Endothelial cell of umbilical vein (primary cell): ENCODE measurements around the gene KCNIP3. TPM values are rescaled to one million over a fixed set of nuclear protein-coding genes. Genes with fewer than 3 reads are reported as not detected.

Source experiments
- BruUV-seq: library from RNA; stranded (reverse); fragments of 400-500 nt; replicated peaks from 2 replicates; lab custom pipeline; 2021; lab: Mats Ljungman, UMichigan
- CTCF ChIA-PET: fragments of 300-600, 350-600 bp; sonication (Branson Sonifier 250); formaldehyde crosslinking; loops from one replicate; lab custom pipeline; 2021; ENCODE audit warnings: antibody characterized with exemption, inconsistent platforms; lab: Charles Lee
- POLR2A ChIA-PET: fragments of 300-600, 350-600 bp; sonication (Branson Sonifier 250); formaldehyde crosslinking; loops from one replicate; lab custom pipeline; 2021; ENCODE audit warnings: antibody characterized with exemption, inconsistent platforms; lab: Charles Lee
- DNase-seq: peaks from one replicate; pipeline ENCODE4 v3.0.0-alpha.2; 2011; ENCODE audit warnings: low read depth, low spot score
- FAIRE-seq: peaks from 2 replicates; lab custom pipeline; 2011; peaks lifted over from hg19 to GRCh38; lab: Jason Lieb, UNC
- H2AFZ ChIP-seq: 2 replicates; pipeline ENCODE4 v1.6.0; 2012; ENCODE audit warnings: low read depth, low read length, control low read depth, inconsistent platforms
- H3K27ac ChIP-seq: 2 replicates; pipeline ENCODE4 v1.5.1; 2011; ENCODE audit warnings: low read depth, mild to moderate bottlenecking, control low read depth, low read length, moderate library complexity; ENCODE audit not compliant: insufficient read depth
- H3K27me3 ChIP-seq, 2 experiments: 2 replicates each; pipeline versions ENCODE4 v1.6.0 to v1.6.1; 2011; ENCODE audit warnings: low read length in 2 of 2, mixed read lengths in 1 of 2; ENCODE audit not compliant: control insufficient read depth in 2 of 2, insufficient read depth in 2 of 2
- H3K36me3 ChIP-seq, 2 experiments: 2 replicates in 1 of 2; 3 replicates in 1 of 2; pipeline ENCODE4 v1.5.1; 2011; ENCODE audit warnings: low read length in 2 of 2, mild to moderate bottlenecking in 1 of 2, moderate library complexity in 1 of 2; ENCODE audit not compliant: control insufficient read depth in 2 of 2, insufficient read depth in 2 of 2; ENCODE audit errors: extremely low read depth in 1 of 2
- H3K4me1 ChIP-seq: 3 replicates; pipeline ENCODE4 v1.5.1; 2011; ENCODE audit warnings: mild to moderate bottlenecking, low read length; ENCODE audit not compliant: control insufficient read depth, insufficient read depth; ENCODE audit errors: extremely low read depth
- H3K4me2 ChIP-seq: 2 replicates; pipeline ENCODE4 v1.6.1; 2011; ENCODE audit warnings: low read length, control low read depth, mixed read lengths; ENCODE audit not compliant: insufficient read depth
- H3K4me3 ChIP-seq, 3 experiments: fragments of 200-600 bp in 1 of 3; sonication (generic), shearing (Covaris generic) in 1 of 3; replicated peaks in 1 of 3; 2 replicates each; pipeline ENCODE4 v1.5.1; 2011 to 2016; ENCODE audit warnings: control low read depth in 3 of 3, low read length in 3 of 3, mild to moderate bottlenecking in 2 of 3, inconsistent platforms in 1 of 3, low read depth in 1 of 3, moderate library complexity in 1 of 3; ENCODE audit not compliant: insufficient read depth in 1 of 3
- H3K79me2 ChIP-seq: 2 replicates; pipeline ENCODE4 v1.6.0; 2012; ENCODE audit warnings: low read length, inconsistent platforms; ENCODE audit not compliant: control insufficient read depth, insufficient read depth
- H3K9ac ChIP-seq: replicated peaks from 2 replicates; pipeline ENCODE3; 2011; ENCODE audit warnings: low read length, control low read depth; ENCODE audit not compliant: insufficient read depth; ENCODE audit errors: extremely low read depth
- H3K9me1 ChIP-seq: replicated peaks from 3 replicates; pipeline ENCODE4 v1.6.0; 2011; ENCODE audit warnings: mild to moderate bottlenecking, low read length; ENCODE audit not compliant: control insufficient read depth, insufficient read depth; ENCODE audit errors: extremely low read depth
- H3K9me3 ChIP-seq: replicated peaks from 2 replicates; pipeline ENCODE4 v1.5.1; 2012; ENCODE audit warnings: low read length, inconsistent platforms; ENCODE audit not compliant: control insufficient read depth, insufficient read depth
- H4K20me1 ChIP-seq: replicated peaks from 2 replicates; pipeline ENCODE3; 2011; ENCODE audit warnings: mild to moderate bottlenecking, low read length; ENCODE audit not compliant: control insufficient read depth, insufficient read depth; ENCODE audit errors: extremely low read depth
- EZH2 ChIP-seq: IDR thresholded peaks from 2 replicates; pipeline ENCODE4 v1.6.1; 2012; ENCODE audit warnings: borderline replicate concordance, low read depth, mild to moderate bottlenecking, moderate library complexity, low read length, inconsistent platforms; ENCODE audit not compliant: severe bottlenecking
- FOS ChIP-seq: IDR thresholded peaks from 2 replicates; pipeline ENCODE4 v1.6.1; 2011; ENCODE audit warnings: mild to moderate bottlenecking, low read length, moderate library complexity, borderline replicate concordance; ENCODE audit not compliant: insufficient read depth
- GATA2 ChIP-seq: IDR thresholded peaks from 2 replicates; pipeline ENCODE4 v1.7.0; 2011; ENCODE audit warnings: low read depth, mild to moderate bottlenecking, moderate library complexity, mixed read lengths, low read length; ENCODE audit not compliant: insufficient read length, insufficient read depth
- JUN ChIP-seq: IDR thresholded peaks from 2 replicates; pipeline ENCODE4 v1.6.1; 2011; ENCODE audit warnings: borderline replicate concordance, low read depth; ENCODE audit not compliant: insufficient read length, insufficient read depth
- MYC ChIP-seq: IDR thresholded peaks from one replicate; pipeline ENCODE4 v1.6.1; 2011; ENCODE audit warnings: mild to moderate bottlenecking, low read depth, low read length
- POLR2A ChIP-seq: IDR thresholded peaks from 2 replicates; pipeline ENCODE4 v1.6.1; 2012; ENCODE audit warnings: low read depth, mild to moderate bottlenecking, control low read depth, low read length
- POLR2AphosphoS5 ChIP-seq: IDR thresholded peaks from 2 replicates; pipeline ENCODE4 v1.6.1; 2012; ENCODE audit warnings: low read depth, mild to moderate bottlenecking, control low read depth, low read length, moderate library complexity; ENCODE audit not compliant: insufficient read depth
- dilution Hi-C: fragments of 300-500 bp; cut with MboI; formaldehyde crosslinking; loops from one replicate; pipeline ENCODE4 v1.15.0; 2019; ENCODE audit warnings: low sequenced_read_pairs; ENCODE audit not compliant: extremely low pct_ligation_motif_present
- intact Hi-C: fragments of 100-400 bp; cut with micrococcal nuclease; formaldehyde crosslinking; loops from one replicate; pipeline ENCODE4 v1.10.0; 2022
- polyA plus RNA-seq, 4 experiments: library from polyadenylated mRNA; depleted of rRNA in 3 of 4; stranded (reverse) in 3 of 4; unstranded in 1 of 4; fragments of >200 nt; gene quantifications; 2 replicates each; pipeline versions ENCODE4 v1.2.1 to v1.2.3, GENCODE V29; 2011 to 2012; ENCODE audit warnings: missing spikeins in 1 of 4
- total RNA-seq: library from RNA; stranded (reverse); gene quantifications from 2 replicates; pipeline ENCODE4 v1.2.3, GENCODE V29; 2021
- TF ChIP-seq, protein P1 (sequence below): IDR thresholded peaks from 2 replicates; pipeline ENCODE4 v1.6.1; 2011; ENCODE audit not compliant: insufficient read depth, insufficient read length
- TF ChIP-seq, protein P2 (sequence below), 2 donors: IDR thresholded peaks; 1 replicate in 1 of 2; 2 replicates in 1 of 2; pipeline ENCODE4 v1.5.1; 2011; ENCODE audit warnings: low read length in 2 of 2, mild to moderate bottlenecking in 2 of 2, moderate library complexity in 2 of 2, control low read depth in 1 of 2, inconsistent platforms in 1 of 2, low read depth in 1 of 2; ENCODE audit not compliant: insufficient read depth in 1 of 2; ENCODE audit errors: extremely low read depth in 1 of 2

KCNIP3 gene
- total and polyA plus RNA-seq, 2 donors (not counting 3 experiments of a cell fraction or from before 2014, with no cell fraction given), result 0.12 to 0.62 TPM

GRCh38 chr2:95285542-95285932 lies 11.6 kb upstream of the KCNIP3 start:
- Histone ChIP-seq H3K9ac (no peak overlapping the region), H3K4me3 (no peak overlapping the region), H2AFZ (no peak overlapping the region), H3K36me3 (no peaks in the 10 kb centered on the region), H3K9me1 (no peaks in the 10 kb centered on the region), H3K27me3 (no peaks in the 10 kb centered on the region), H3K27ac (no peak overlapping the region), H3K4me1 (no peaks in the 10 kb centered on the region), H3K9me3 (no peaks in the 10 kb centered on the region), H3K79me2 (no peaks in the 10 kb centered on the region), H4K20me1 (no peaks in the 10 kb centered on the region), H3K4me2 (no peak overlapping the region)
- TF ChIP-seq FOS (no peak), JUN (no peak), GATA2 (no peak), MYC (no peak), POLR2AphosphoS5 (no peak), POLR2A (no peak), EZH2 (no peak)
- TF ChIP-seq, protein P1, sequence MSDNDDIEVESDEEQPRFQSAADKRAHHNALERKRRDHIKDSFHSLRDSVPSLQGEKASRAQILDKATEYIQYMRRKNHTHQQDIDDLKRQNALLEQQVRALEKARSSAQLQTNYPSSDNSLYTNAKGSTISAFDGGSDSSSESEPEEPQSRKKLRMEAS, result no peak
- TF ChIP-seq, protein P2, sequence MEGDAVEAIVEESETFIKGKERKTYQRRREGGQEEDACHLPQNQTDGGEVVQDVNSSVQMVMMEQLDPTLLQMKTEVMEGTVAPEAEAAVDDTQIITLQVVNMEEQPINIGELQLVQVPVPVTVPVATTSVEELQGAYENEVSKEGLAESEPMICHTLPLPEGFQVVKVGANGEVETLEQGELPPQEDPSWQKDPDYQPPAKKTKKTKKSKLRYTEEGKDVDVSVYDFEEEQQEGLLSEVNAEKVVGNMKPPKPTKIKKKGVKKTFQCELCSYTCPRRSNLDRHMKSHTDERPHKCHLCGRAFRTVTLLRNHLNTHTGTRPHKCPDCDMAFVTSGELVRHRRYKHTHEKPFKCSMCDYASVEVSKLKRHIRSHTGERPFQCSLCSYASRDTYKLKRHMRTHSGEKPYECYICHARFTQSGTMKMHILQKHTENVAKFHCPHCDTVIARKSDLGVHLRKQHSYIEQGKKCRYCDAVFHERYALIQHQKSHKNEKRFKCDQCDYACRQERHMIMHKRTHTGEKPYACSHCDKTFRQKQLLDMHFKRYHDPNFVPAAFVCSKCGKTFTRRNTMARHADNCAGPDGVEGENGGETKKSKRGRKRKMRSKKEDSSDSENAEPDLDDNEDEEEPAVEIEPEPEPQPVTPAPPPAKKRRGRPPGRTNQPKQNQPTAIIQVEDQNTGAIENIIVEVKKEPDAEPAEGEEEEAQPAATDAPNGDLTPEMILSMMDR (IDR thresholded peaks at IDR 0.05; ENCODE audit: extremely low read depth in 1 of 2, insufficient read depth in 1 of 2, low read depth in 1 of 2, low read length in 2 of 2), result no peak
- ChIA-PET CTCF (no interaction called here), POLR2A (no interaction called here)
- intact Hi-C loops (no loop called here), dilution Hi-C loops (no loop called here)
- no peak for DNase-seq
- no TSS peak for BruUV-seq
- FAIRE-seq, result no peak
